Mucosa of descending colon (tissue), 3 donors: ENCODE results near the gene KANSL1L. TPM values are rescaled to one million over a fixed set of nuclear protein-coding genes. Genes with fewer than 3 reads are reported as not detected.

Experiments
- ATAC-seq: fragments of 200-7000 bp; cut with Tn5 transposase; one replicate; pipeline ENCODE4 v1.9.1; 2020; ENCODE audit warnings: mild to moderate bottlenecking, moderate library complexity
- DNase-seq, 3 donors: peaks; one replicate each; pipeline ENCODE4 v3.0.0-alpha.2; 2020
- H3K36me3 ChIP-seq: fragments of 200-600 bp; one replicate; pipeline ENCODE4 v1.8.0; 2021; ENCODE audit warnings: low read depth, mild to moderate bottlenecking
- H3K4me1 ChIP-seq: fragments of 200-600 bp; one replicate; pipeline ENCODE4 v1.8.0; 2021; ENCODE audit warnings: low read depth, mild to moderate bottlenecking
- H3K4me3 ChIP-seq: fragments of 200-600 bp; one replicate; pipeline ENCODE4 v1.8.0; 2021; ENCODE audit warnings: mild to moderate bottlenecking
- H3K9me3 ChIP-seq: fragments of 200-600 bp; one replicate; pipeline ENCODE4 v1.8.0; 2021; ENCODE audit warnings: mild to moderate bottlenecking
- CTCF ChIP-seq: fragments of 200-600 bp; IDR thresholded peaks from one replicate; pipeline ENCODE4 v1.8.0; 2022; ENCODE audit warnings: antibody characterized with exemption, mild to moderate bottlenecking
- intact Hi-C, 2 donors: fragments of 100-400 bp; cut with DNase I in 1 of 2; cut with micrococcal nuclease in 1 of 2; formaldehyde crosslinking; loops; one replicate each; pipeline versions ENCODE4 v1.11.0 to v1.11.1; 2022; cut with DNase I, micrococcal nuclease
- long read RNA-seq, 2 donors: library from polyadenylated mRNA; unstranded; transcript quantifications; one replicate each; pipeline ENCODE4 v2.0.0, GENCODE V29; 2019 to 2021
- total RNA-seq, 3 donors: library from RNA; stranded (reverse); fragmentation: NEBNext Ultra II Directional in 2 of 3; extraction: Animal tissue kit (Norgen Biotek cat#: 25700) in 2 of 3; gene quantifications; one replicate each; pipeline versions ENCODE4 v1.2.1 to v1.2.4, GENCODE V29; 2021 to 2023
- donor health status: DM: no; HTN: no; CAD: no; lungs with moderate emphysema.
- donor health status: DM: no; HTN: no; CAD: no.
- donor health status: DM: no; HTN: yes; CAD: no.

Gene KANSL1L
- total RNA-seq, result 10 to 100 TPM in 1 of 3 donors, 1 to 10 TPM in 2; 6.8 to 29.2 (median 7.7) TPM
- long read RNA-seq, donor 1, partial matches to known transcripts, result 3 of 24 reads
- long read RNA-seq, donor 1, other reads (novel, unspliced or antisense), result 20 of 24 reads
- long read RNA-seq, donor 2, partial matches to known transcripts, result 1 of 1 reads
- long read RNA-seq, donor 2, other reads (novel, unspliced or antisense), result 0 of 1 reads

DNA sequence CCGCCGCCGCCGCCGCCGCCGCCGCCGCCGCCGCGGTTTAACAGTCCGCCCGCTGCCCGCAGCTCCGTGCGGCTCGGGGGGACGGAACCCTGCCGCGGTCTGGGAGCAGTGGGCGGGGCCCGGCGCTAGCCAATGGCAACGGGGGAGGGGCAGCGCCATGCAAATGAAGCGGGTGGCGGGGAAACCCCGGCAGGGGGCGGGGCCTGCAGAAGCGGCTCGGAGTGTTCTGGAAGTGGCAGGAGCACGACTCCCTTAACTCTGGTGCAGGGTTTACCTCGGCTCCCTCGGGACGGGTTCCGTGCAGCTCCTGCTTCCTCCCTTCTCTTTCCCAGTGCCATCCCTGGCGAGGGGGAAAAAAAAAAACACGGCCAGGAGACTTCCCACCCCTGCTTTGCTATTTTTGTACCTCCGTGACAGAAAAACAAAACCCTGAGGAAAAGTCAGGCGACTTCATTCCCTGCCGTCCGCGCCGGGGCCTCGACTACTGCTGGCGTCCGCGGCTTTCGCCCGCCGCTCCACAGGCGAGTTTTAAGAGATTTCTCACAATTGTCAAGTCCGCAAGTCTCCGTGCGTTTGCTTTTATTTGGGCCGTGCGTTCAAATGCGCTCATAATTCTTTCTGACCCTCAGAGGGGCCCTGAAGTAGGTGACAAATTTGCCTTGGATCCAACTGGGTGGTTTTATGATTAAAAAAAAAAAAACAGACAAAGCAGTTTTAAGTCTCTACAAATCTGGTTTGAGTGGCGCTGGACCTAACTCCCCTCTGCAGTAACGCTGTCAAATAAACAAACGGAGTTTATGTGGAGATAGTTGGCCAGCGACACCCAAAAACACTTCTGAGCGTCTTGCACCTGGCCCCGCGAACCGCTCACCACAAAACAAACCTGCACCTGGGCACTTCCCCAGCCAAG lies at the start of gene KANSL1L:
KANSL1L (minus strand) TSS at position 101 of the 910 bp plus-strand sequence. CDS start 16,827 bp downstream, outside the sequence.
- ATAC-seq (peak; percentile 96), DNase-seq (peak; percentile 99 to 100 (median 100))
- no peaks in the 10 kb centered on the region for H3K36me3 ChIP-seq
- H3K4me3 ChIP-seq, result peak within 1 kb of the TSS; percentile 62
- no peaks in the 10 kb centered on the region for H3K9me3 ChIP-seq
- no peak for TF ChIP-seq CTCF
- peaks cover 17% of the 10 kb centered on the region for H3K4me1 ChIP-seq
- intact Hi-C loops, result no loop called here

GRCh38 chr2:210215120-210215519 lies 43.9 kb upstream of the KANSL1L start:
- no peak for ATAC-seq
- intact Hi-C loops, result no loop called here

GRCh38 chr2:210210185-210210584 lies 39.0 kb upstream of the KANSL1L start:
- no peaks in the 10 kb centered on the region for H3K9me3 ChIP-seq

More at GRCh38 chr2:210215120-210215519, 43.9 kb upstream of the KANSL1L start:
- no peaks in the 10 kb centered on the region for H3K36me3 ChIP-seq
- no peaks in the 10 kb centered on the region for H3K4me1 ChIP-seq
- no peak overlapping the region for H3K4me3 ChIP-seq
- no peaks in the 10 kb centered on the region for H3K9me3 ChIP-seq
- DNase-seq, result no peak
- no peak for TF ChIP-seq CTCF

GRCh38 chr2:210207929-210208328 lies 36.7 kb upstream of the KANSL1L start:
- no peak for ATAC-seq
- intact Hi-C loops, result no loop called here
- Histone ChIP-seq H3K36me3 (no peaks in the 10 kb centered on the region), H3K9me3 (no peaks in the 10 kb centered on the region), H3K4me3 (no peak overlapping the region), H3K4me1 (no peaks in the 10 kb centered on the region)
- TF ChIP-seq CTCF, result no peak
- no peak for DNase-seq

More at GRCh38 chr2:210210185-210210584, 39.0 kb upstream of the KANSL1L start:
- no peaks in the 10 kb centered on the region for H3K36me3 ChIP-seq
- TF ChIP-seq CTCF, result no peak
- no peak for DNase-seq
- no peak overlapping the region for H3K4me3 ChIP-seq
- intact Hi-C loops, result no loop called here
- H3K4me1 ChIP-seq, result no peaks in the 10 kb centered on the region
- ATAC-seq, result no peak

DNA sequence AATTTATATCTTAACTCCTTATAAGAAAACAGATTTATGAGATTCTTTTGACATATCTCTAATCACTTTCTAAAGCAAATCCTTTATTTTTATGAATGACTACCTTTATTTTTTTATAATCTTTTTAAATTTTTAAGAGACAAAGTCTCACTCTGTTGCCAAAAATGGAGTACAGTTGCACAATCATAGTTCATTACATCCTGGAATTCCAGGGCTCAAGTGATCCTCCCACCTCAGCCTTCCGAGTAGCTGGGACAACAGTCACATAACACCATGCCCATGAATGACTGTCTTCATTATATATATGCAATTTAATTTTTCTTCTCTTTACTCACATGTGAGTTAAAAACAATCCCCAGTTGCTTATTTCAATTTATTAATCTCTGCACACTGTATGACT lies 32.3 kb upstream of the KANSL1L start:
- H3K4me3 ChIP-seq, result no peak overlapping the region
- H3K4me1 ChIP-seq, result no peaks in the 10 kb centered on the region
- H3K36me3 ChIP-seq, result no peaks in the 10 kb centered on the region
- intact Hi-C loops, result no loop called here
- no peak for DNase-seq
- no peak for ATAC-seq
- no peaks in the 10 kb centered on the region for H3K9me3 ChIP-seq
- TF ChIP-seq CTCF, result no peak
